GOT3 (cell line): ENCODE data around the gene FRYL.
"Not testable (repeated sequence)": the region's sequence is repeated elsewhere in the genome, so short reads cannot be mapped to it uniquely, and the experiment has no call there.

Experiments used
- DNase-seq: peaks from one replicate; lab custom pipeline; 2025; ENCODE audit warnings: mixed read lengths; lab: John Stamatoyannopoulos, UW

The FRYL gene

DNA sequence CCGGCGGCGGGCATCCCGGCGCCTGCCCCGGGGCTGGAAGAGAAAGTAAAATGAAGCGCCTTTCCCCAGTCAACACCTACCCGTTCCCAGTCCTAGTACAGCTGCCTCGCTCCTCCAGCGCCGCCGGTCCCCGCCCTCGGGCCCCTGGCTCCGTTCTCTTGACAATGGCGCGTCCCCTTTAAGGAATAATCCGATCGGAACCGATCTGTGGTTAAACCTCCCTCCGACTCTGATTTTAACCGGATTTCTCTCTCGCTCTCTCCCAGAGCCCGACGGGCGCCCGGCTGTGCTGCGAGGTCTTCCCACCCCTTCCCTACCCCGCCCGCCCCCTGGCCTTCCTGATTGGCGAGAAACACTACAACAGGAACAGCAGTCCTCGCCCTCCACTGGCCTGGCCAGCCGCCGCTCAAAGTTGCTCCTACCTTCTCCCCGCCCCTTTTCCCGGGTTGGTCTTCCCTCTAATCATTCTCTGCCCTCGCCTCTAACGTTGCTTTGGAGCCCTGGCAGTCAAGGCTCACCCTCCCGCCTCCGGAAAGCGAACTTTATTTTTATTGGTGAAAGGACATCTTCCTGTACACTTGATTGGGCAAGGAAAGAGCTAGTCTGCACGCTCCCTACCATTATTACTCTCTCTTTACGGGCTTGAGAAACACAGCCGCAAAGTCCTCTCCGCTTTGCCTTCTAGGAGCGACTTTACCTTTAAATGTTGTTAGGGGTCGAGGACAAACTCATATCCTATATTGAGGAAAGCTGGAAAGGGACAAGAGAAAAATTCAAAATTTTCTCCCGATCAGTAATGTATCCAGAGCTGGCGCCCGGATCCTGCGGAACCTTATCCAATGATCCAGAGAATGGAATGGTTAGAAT is at the start of gene FRYL:
FRYL (minus strand) TSS at position 282 of the 867 bp plus-strand sequence. CDS start 145,869 bp downstream, outside the sequence.
- DNase-seq: peak; percentile 96

DNA sequence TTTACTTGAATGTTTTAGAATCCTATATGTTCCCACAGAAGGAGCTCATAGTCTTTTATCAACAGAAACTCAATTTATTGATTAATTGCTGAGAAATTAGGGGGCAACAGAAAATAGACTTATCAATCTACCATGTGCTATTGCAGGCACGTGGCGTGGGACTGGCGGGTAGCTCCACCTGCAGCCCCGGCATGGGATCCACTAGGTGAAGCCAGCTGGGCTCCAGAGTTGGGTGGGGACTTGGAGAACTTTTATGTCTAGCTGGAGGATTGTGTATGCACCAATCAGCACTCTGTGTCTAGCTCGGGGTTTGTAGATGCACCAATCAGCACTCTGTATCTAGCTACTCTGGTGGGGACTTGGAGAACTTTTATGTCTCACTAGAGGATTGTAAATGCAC is 47.5 kb upstream of the FRYL start:
- DNase-seq: no peak

DNA sequence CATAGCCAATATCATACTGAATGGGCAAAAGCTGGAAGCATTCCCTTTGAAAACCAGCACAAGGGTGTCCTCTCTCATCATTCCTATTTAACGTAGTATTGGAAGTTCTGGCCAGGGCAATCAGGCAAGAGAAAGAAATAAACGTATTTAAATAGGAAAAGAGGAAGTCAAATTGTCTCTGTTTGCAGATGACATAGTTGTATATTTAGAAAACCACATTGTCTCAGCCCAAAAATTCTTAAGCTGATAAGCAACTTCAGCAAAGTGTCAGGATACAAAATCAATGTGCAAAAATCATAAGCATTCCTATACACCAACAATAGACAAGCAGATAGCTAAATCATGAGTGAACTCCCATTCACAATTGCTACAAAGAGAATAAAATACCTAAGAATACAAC is 41.4 kb upstream of the FRYL start:
- not testable (repeated sequence) for DNase-seq

DNA sequence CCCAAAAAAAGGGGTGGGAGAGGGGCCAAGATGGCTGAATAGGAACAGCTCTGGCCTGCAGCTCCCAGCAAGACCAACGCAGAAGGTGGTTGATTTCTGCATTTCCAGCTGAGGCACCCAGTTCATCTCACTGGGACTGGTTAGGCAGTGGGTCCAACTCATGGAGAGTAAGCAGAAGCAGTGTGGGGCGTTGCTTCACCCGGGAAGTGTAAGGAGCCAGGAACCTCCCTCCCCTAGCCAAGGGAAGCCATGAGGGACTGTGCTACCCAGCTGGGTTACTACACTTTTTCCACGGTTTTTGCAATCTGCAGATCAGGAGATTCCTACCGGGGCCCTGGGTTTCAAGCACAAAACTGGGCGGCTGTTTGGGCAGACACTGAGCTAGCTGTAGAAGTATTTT is 36.9 kb upstream of the FRYL start:
- no peak for DNase-seq

DNA sequence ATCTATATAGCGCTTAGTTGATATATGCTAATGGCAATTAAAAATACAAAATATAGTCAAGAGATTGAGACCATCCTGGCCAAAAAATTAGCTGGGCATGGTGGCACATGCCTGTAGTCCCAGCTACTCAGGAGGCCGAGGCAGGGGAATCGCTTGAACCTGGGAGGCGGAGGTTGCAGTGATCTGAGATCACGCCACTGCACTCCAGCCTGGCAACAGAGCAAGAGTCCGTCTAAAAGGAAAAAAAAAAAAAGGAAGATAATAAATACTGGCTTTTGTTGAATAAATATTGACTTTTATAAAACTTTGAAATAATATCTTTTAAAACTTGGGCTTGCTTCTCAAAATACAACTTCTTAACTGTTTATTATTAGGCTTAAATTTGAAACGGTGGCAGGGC is 36.2 kb upstream of the FRYL start:
- not testable (repeated sequence) for DNase-seq

DNA sequence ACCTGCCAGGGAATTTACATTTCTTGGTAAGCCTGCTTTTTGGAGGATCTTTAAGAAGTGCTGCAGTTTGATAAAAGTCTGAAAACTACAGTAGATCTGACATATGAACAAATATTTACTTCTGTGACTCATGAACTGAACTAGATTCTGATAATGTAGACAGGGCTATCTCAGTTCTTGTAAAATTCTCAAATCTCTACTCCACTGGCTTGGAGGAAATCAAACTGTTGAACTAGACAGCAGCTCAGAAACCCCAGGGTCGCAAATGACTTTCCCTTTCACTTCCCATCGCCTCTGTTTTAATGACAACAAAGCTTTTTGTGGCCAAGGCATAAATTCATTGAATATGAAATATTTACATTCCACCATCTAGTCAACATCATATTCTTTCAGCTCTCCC is 35.4 kb upstream of the FRYL start:
- no peak for DNase-seq

DNA sequence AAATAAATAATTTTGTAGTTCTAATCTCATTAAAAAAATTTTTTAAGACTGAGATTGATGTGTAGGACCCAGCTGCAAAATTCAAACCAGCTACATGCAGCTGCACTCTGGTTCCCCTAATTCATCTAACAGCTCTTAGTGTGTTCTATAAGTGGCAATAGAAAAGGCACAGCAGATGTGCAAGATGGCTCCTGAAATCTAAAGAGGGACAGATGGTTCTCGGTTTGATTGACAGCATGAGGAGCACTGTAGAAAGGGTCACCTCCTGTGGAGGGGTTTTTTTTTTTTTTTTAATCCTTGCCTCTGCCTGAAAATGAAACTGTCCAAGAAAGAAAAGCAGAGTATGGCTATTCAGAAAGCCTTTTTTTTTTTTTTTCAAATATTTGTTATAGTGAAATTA is 33.9 kb upstream of the FRYL start:
- no peak for DNase-seq

DNA sequence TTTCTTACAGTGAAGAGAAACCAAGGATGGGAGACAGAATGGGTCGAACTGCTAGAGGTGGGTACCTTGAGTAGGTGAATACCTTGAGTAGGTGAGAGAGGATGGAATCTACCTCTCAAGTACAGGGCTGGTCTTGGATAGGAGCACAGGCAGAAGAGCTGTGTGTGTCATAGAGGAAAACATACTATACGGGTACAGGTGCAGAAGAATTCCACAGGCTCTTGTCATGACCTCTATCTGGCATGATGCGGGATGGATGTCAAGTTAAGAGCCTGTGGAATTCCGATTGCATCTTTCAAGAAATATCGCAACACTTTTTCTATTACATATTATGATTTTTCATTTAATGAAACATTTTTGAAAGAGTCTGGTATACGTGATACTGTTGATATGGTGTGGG is 32.8 kb upstream of the FRYL start:
- no peak for DNase-seq

DNA sequence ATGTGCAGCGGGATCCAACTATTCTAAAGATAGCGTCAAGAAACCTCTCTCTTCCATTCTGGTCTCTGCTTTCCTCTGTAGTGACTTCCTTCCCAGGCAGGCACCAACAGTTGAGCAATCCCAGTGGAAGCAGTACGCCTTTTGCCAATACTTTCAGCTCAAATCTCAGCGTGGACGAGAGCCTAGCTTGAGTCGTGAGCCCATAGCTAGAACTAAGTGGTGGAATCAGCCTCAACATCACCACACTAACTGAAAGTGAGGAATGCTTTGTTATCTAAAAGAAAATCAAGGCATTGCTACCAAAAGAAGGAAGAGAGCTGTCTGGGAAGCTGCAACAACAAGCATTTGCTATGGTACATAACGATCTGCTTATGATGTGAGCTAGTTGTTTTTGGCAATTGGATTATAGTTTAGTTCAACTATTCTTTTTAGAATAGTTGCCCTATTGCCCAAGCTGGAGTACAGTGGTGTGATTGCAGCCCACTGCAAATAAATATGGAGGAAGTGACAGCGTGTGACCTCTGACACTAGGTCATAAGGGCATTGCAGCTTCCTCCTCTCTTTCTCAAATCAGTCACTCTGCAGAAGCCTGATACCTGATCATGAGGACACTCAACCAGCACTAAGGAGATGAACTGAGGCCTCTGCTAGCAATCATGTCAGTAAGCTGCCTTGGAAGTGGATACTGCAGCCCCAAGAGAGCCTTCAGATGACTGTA is 24.7 kb upstream of the FRYL start:
- no peak for DNase-seq

DNA sequence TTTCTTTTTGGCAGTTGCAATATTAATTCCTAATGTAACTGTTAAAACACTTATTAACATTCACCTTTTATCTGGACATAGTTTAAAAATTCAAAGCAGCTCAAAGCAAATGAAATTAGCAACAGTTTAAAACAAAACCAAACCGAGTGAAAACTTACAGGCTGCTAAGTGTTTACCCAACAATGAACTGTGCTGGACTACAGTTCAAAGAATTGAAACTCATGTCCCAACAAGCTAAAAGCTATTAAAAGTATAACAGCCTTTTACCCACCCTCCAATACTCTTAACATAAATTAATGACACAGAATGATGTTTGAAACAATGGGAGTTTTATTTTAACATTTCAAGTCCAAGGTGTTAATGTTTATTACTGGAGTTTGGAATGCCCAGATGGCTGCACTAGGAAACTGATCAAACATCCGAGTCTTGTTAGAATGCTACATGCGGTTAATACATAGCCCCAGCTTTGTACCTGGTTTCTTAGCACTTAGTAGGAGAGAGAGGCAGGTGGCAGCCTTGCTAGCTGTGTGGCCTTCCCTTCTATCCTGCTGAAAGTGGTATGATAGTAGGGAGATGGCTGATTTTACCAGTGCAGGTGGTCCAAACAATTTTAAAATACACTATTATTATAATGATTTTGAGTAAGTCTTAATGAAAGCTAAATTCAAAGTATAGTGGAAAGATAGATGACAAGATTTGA is 21.1 kb upstream of the FRYL start:
- DNase-seq: no peak

DNA sequence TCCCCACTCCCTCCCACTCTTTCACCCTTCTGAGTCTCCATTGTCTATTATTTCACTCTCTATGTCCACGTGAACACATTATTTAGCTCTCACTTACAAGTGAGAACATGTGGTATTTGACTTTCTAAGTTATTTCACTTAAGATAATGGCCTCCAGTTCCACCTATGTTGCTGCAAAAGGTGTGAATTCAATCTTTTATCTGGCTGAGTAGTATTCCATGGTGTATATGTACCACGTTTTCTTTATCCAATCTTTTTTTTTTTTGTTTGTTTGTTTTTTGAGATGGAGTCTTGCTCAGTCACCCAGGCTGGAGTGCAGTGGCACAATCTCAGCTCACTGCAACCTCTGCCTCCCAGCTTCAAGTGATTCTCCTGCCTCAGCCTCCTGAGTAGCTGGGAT is 20.1 kb upstream of the FRYL start:
- not testable (repeated sequence) for DNase-seq

DNA sequence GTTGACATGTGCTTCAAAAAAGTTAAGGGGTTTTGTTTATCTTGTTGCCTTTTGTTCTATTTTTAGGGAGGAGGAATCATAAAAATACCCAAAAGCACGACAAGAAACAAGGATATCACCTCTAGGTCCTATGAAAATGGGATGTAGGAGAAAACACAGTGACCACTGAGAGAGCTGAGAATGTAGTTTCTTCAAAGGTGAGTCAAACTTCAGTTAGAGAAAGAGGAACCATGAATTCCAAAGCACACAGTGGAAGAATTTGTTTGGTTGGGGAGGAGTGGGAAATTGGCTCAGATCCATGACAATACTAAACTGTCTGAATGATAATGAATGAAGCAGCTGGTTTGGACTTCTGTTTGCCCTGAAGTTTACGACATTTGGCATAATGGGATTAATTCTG is 19.1 kb upstream of the FRYL start:
- DNase-seq: no peak

DNA sequence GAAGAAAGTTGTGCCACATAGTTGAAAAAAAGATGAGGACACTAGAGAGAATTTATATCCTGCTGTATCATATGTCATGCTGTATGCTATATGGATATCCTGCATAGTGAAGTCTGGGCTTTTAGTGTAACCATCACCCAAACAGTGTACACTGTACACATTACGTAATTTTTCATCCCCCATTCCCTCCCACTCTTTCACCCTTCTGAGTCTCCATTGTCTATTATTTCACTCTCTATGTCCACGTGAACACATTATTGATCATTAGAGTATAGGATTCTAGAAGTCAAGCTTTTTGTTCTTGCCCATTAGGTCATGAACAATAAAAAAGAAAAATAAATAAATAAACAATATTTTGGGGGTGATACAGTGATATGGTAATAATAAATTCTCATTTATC is 18.0 kb upstream of the FRYL start:
- no peak for DNase-seq

DNA sequence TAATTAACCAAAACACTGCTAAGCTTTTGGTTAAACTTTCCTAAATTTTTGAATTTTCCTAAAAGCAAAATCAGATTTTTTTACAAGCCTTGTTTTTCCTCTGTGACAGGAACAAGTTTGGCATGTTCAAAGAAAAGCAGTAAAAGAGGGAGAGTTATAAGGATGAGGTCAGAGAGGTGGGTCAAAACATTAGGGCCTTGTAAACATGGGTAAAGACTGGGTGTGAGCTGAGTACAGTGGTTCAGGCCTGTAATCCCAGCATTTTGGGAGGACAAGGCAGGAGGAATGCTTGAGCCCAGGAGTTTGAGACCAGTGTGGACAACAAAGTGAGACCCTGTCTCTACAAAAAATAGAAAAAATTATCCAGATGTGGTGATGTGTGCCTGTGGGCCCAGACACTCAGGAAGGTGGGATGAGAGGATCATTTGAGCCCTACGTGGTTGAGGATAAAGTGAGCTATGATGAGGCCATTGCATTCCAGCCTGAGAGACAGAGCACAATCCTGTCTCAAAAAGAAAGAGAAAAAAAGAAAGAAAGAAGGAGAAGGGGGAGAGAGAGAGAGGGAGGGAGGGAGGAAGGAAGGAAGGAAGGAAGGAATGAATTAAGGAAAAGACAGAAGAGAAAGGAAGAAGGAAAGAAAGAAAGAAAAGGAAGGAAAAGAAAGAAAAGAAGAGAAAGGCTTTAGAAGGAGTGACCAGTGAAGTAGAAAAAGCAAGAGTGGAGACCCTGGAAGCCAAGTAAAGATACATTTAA is 17.0 kb upstream of the FRYL start:
- DNase-seq: no peak

DNA sequence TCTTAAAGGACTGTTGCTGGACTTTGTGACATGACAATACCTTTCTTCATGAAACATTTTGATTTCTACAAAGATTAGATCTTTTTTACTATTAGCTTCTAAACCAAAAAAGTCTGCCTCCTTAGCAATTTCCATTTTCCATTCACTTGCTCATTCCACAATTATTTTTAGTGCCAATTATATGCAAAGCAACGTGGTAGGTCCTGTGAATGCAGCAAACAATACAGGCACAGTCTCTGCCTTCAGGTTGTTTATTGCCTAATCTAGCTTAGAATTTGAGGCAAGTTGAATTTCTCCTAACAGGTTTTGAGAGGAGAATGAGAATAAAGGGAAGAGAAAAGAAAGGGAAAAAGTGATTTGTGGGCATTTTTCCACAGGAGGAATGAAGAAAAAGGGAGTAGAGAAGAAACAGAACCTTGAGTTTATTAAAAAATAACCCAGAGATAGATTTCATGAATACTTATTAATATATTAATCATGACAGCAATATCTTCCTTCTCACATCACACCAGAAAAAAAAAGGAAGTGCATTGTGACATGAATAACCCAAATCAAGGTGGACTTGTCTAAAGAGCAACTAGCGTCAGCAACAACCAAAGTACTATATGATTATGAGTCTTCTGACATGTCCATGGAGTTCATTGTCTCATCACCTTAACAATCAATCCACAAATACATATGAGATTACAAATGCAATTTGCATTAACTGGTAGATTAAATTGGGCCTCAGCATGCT is 16.3 kb upstream of the FRYL start:
- no peak for DNase-seq

DNA sequence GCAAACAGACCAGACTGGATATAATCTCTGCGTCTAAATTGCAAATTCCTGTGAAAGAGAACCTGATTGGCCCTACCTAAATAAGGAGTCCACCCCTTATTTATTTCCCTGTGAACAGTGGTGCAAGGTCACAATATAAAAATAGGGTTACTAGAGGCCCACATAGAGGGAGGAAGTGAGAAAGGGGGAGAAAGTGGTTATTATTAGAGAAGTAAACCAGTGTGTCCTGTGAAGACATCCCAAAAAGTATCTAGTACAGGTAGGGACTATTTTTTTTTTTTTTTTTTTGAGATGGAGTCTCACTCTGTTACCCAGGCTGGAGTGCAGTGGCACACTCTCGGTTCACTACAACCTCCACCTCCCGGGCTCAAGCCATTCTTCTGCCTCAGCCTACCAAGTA is 15.0 kb upstream of the FRYL start:
- no peak for DNase-seq

DNA sequence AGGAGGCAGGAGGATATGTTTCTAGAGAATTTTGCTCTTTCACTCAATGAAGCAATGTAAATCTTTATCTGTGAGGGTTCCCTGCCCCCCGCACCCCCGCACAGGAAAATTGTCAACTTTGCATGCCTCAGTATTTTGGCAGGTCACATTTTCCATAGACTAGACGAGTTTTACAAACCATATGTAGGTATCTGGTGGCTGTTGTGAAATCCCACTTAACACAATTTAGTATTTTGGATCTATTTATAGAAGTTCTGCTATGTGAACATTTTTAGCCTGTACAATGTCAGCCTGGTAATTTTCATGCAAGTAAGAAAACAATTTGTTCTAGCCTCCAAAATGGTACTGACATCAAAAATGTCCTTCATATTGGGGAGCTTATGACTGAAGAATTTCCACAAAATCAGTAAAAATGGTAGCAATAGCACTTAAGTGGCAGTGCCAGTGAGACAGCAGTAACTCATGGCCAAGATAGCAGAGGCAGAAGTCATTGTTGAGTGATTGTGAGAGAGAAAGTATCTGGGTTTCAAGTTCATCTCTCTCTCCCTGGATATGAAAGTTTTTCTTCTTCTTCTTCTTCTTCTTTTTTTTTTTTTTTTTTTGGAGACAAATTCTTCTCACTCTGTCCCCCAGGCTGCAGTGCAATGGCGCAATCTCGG is 12.4 kb upstream of the FRYL start:
- no peak for DNase-seq

DNA sequence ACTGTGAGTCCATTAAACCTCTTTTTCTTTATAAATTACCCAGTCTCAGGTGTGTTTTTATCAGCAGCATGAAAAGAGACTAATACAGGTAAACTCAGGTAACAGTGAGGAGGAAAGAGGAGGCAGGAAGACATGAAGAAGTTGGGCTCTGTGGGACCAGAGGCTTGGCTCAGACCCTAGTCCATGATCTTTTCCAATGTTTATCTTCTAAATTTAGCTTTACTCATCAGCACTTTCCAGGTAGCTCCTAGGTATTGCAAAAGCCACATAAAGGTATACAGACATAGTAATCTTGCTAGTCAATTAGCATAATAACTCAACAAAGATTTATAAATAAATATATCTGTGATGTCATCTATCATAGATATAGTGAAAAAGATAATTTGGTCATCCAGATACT is 11.2 kb upstream of the FRYL start:
- DNase-seq: no peak

DNA sequence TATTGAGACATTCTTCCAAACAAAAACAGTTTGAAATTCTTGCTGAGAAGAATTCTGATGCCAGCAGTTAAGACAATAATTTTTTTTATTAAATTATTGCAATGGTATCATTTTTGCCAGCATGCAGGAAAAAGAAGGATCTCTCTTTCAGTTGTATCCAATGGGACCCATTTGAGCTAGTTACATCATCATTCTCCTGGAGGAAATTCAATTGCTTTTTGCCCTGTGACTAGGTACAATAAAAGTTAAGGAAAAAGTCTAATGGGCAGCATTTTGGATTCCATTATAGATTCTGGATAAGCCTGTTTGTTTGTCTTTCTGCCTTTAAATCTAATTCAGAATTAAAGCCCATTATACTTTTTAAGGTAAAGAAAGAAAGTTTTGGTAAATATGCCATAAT is 10.5 kb upstream of the FRYL start:
- DNase-seq: no peak

DNA sequence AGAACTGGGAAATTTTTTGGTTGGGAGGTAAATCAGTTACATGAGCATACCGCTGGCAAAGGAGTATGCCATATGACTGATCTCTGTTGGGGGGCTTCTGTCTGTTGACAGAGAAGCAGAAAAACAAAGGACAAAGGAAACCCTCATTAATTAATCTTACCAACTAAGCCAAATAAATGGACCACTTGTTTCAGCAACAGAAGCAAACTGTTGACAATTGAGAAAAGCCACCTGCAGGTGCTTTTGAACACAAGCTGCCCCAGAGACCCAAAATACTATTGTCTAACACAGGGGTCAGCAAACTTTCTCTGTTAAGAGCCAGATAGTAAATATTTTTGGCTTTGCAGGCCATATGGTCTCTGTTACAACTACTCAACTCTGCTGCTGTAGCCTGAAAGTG is 7.0 kb upstream of the FRYL start:
- DNase-seq: no peak

DNA sequence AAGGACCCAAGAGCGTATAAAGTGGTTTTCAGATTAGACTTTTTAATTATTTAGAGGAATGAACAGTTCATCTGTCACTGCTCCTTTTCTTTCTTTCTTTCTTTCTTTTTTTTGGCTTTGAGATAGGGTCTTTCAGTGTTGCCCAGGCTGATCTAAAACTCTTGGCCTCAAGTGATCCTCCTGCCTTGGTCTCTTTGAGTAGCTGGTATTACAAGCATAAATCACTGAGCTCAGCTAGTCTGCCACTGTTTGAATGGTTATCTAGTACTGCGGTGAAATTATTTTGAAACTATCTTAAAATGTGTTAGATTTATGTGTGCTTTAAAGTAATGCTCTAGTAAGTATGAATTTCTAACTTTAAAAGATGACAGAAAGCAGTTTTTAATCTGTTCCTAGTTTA is 6.5 kb upstream of the FRYL start:
- DNase-seq: no peak
